NCI-H2029 treated with DMSO at 0.1 percent for 48 hours (cell line): ENCODE data around the gene MLKL.
A peak's percentile ranks its signal among the peaks of the same experiment; 100 is the strongest.

Experiments used
- DNase-seq: peaks from one replicate; lab custom pipeline; 2025; lab: John Stamatoyannopoulos, UW

The MLKL gene

GRCh38 chr16:74700438-74701225 is at the start of gene MLKL:
Gene MLKL, minus strand, starts transcription at chr16:74700862. Its CDS starts 5,105 bp downstream, at chr16:74695757.
- DNase-seq, result no peak

- no peak for DNase-seq
These were observed 48.8 kb upstream of the MLKL start for GRCh38 chr16:74749291-74750055.

GRCh38 chr16:74748616-74749026 is 48.0 kb upstream of the MLKL start:
- DNase-seq, result no peak

GRCh38 chr16:74747716-74748615 is 47.3 kb upstream of the MLKL start:
- no peak for DNase-seq

- DNase-seq, result no peak
These were observed 45.3 kb upstream of the MLKL start for GRCh38 chr16:74745926-74746325.

GRCh38 chr16:74745109-74745615 is 44.5 kb upstream of the MLKL start:
- no peak for DNase-seq

GRCh38 chr16:74744566-74744965 is 43.9 kb upstream of the MLKL start:
- DNase-seq, result no peak

- DNase-seq, result peak; percentile 61
These were observed 43.1 kb upstream of the MLKL start for GRCh38 chr16:74743668-74744299.

- no peak for DNase-seq
These were observed 42.5 kb upstream of the MLKL start for GRCh38 chr16:74743045-74743667.

- DNase-seq, result no peak
These were observed 41.4 kb upstream of the MLKL start for GRCh38 chr16:74742051-74742481.

- DNase-seq, result peak; percentile 29
These were observed 40.2 kb upstream of the MLKL start for GRCh38 chr16:74740795-74741304.

GRCh38 chr16:74739275-74739674 is 38.6 kb upstream of the MLKL start:
- no peak for DNase-seq

- no peak for DNase-seq
These were observed 38.2 kb upstream of the MLKL start for GRCh38 chr16:74738816-74739215.

- no peak for DNase-seq
These were observed 37.5 kb upstream of the MLKL start for GRCh38 chr16:74738113-74738541.

- no peak for DNase-seq
These were observed 36.9 kb upstream of the MLKL start for GRCh38 chr16:74737521-74737920.

- DNase-seq, result no peak
These were observed 36.0 kb upstream of the MLKL start for GRCh38 chr16:74736531-74737157.

GRCh38 chr16:74735554-74735953 is 34.9 kb upstream of the MLKL start:
- DNase-seq, result no peak

- DNase-seq, result no peak
These were observed 34.4 kb upstream of the MLKL start for GRCh38 chr16:74735162-74735452.

- no peak for DNase-seq
These were observed 33.9 kb upstream of the MLKL start for GRCh38 chr16:74734361-74735161.
